Measurements from ENCODE around the gene SLC25A40.
"Not testable (repeated sequence)": the region's sequence is repeated elsewhere in the genome, so short reads cannot be mapped to it uniquely, and the experiment has no call there.

DNA sequence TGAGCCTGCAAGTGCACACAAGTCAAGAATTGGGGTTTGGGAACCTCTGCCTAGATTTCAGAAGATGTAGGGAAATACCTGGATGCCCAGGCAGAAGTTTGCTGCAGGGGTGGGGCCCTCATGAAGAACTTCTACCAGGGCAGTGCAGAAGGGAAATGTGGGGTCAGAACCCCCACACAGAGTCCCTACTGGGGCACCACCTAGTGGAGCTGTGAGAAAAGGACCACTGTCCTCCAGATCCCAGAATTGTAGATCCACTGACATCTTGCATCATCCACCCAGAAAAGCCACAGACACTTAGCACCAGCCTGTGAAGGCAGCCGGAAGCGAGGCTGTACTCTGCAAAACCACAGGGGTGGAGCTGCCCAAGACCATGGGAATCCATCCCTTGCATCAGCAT, 50.8 kb downstream of the SLC25A40 start:
- TF ChIP-seq, protein P1, sequence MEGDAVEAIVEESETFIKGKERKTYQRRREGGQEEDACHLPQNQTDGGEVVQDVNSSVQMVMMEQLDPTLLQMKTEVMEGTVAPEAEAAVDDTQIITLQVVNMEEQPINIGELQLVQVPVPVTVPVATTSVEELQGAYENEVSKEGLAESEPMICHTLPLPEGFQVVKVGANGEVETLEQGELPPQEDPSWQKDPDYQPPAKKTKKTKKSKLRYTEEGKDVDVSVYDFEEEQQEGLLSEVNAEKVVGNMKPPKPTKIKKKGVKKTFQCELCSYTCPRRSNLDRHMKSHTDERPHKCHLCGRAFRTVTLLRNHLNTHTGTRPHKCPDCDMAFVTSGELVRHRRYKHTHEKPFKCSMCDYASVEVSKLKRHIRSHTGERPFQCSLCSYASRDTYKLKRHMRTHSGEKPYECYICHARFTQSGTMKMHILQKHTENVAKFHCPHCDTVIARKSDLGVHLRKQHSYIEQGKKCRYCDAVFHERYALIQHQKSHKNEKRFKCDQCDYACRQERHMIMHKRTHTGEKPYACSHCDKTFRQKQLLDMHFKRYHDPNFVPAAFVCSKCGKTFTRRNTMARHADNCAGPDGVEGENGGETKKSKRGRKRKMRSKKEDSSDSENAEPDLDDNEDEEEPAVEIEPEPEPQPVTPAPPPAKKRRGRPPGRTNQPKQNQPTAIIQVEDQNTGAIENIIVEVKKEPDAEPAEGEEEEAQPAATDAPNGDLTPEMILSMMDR (IDR thresholded peaks at IDR 0.05; ENCODE audit: insufficient read depth, low read length) = not testable (repeated sequence)
- TF ChIP-seq, protein P2, sequence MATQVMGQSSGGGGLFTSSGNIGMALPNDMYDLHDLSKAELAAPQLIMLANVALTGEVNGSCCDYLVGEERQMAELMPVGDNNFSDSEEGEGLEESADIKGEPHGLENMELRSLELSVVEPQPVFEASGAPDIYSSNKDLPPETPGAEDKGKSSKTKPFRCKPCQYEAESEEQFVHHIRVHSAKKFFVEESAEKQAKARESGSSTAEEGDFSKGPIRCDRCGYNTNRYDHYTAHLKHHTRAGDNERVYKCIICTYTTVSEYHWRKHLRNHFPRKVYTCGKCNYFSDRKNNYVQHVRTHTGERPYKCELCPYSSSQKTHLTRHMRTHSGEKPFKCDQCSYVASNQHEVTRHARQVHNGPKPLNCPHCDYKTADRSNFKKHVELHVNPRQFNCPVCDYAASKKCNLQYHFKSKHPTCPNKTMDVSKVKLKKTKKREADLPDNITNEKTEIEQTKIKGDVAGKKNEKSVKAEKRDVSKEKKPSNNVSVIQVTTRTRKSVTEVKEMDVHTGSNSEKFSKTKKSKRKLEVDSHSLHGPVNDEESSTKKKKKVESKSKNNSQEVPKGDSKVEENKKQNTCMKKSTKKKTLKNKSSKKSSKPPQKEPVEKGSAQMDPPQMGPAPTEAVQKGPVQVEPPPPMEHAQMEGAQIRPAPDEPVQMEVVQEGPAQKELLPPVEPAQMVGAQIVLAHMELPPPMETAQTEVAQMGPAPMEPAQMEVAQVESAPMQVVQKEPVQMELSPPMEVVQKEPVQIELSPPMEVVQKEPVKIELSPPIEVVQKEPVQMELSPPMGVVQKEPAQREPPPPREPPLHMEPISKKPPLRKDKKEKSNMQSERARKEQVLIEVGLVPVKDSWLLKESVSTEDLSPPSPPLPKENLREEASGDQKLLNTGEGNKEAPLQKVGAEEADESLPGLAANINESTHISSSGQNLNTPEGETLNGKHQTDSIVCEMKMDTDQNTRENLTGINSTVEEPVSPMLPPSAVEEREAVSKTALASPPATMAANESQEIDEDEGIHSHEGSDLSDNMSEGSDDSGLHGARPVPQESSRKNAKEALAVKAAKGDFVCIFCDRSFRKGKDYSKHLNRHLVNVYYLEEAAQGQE (IDR thresholded peaks at IDR 0.05; ENCODE audit: insufficient replicate concordance, low read depth) = not testable (repeated sequence)

All from HL-60 (cell line).